ENCODE data around the gene EYA3. TPM values are rescaled to one million over a fixed set of nuclear protein-coding genes. Genes with fewer than 3 reads are reported as not detected.
"Not testable (repeated sequence)": the region's sequence is repeated elsewhere in the genome, so short reads cannot be mapped to it uniquely, and the experiment has no call there.

EYA3 gene
- total and polyA plus RNA-seq, 10 donors: 3.5 to 26.4 (median 20.1) TPM

DNA sequence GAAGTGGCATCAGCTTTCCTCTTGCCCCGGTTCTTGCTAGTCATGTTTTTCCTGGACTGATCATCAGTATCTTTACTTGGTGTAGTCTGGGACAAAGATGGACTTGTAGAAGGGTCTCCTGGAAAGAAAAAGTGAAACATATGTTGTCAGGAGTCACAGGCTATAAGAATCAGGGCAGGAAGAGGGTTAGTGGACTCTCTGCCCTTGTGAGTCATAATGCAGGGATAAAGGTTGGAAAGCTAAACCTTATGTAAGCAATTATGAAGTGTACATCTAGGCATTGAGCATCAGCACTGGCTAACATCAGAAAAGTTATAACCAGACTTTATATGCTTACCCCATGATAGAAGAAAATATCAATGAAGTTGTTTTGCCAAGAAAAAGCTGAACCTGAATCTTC is 77.4 kb downstream of the EYA3 start:
- H3K9me3 ChIP-seq: no peaks in the 10 kb centered on the region
- no peak overlapping the region for H3K4me3 ChIP-seq
- H3K27me3 ChIP-seq (replicated peaks in 1 of 7): no peaks in the 10 kb centered on the region
- H3K36me3 ChIP-seq: peaks cover 5 to 98% (median 42%) of the 10 kb centered on the region in 6 donors
- no peak overlapping the region for H3K27ac ChIP-seq
- WGBS, 5 donors: 89 to 100% (median 93%) methylated on average over 1 of the region's 1 CpG
- intact Hi-C loops (cut with DNase I; ENCODE audit: low total_unique reads): no loop called here
- no peak for TF ChIP-seq POLR2AphosphoS5 (IDR thresholded peaks at IDR 0.05)
- TF ChIP-seq, protein P1, sequence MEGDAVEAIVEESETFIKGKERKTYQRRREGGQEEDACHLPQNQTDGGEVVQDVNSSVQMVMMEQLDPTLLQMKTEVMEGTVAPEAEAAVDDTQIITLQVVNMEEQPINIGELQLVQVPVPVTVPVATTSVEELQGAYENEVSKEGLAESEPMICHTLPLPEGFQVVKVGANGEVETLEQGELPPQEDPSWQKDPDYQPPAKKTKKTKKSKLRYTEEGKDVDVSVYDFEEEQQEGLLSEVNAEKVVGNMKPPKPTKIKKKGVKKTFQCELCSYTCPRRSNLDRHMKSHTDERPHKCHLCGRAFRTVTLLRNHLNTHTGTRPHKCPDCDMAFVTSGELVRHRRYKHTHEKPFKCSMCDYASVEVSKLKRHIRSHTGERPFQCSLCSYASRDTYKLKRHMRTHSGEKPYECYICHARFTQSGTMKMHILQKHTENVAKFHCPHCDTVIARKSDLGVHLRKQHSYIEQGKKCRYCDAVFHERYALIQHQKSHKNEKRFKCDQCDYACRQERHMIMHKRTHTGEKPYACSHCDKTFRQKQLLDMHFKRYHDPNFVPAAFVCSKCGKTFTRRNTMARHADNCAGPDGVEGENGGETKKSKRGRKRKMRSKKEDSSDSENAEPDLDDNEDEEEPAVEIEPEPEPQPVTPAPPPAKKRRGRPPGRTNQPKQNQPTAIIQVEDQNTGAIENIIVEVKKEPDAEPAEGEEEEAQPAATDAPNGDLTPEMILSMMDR (IDR thresholded peaks at IDR 0.05 in 8 of 11, conservative IDR thresholded peaks at IDR 0.05 in 3 of 11): no peak
- TF ChIP-seq POLR2A (IDR thresholded peaks at IDR 0.05): no peak
- H3K4me1 ChIP-seq: no peaks in the 10 kb centered on the region
- DNase-seq: no peak

DNA sequence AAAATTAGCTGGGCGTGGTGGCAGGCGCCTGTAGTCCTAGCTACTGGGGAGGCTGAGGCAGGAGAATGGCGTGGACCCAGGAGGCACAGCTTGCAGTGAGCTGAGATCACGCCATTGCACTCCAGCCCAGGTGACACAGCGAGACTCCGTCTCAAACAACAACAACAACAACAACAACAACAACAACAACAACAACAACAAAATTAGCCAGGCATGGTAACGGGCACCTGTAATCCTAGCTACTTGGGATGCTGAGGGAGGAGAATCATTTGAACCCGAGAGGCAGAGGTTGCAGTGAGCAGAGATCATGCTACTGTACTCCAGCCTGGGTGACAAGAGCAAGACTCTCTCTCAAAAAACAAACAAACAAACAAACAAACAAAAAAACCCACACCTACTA is 85.3 kb downstream of the EYA3 start:
- H3K36me3 ChIP-seq: peaks cover 0 to 98% (median 57%) of the 10 kb centered on the region in 6 donors
- H3K9me3 ChIP-seq; H3K27me3 ChIP-seq (replicated peaks in 1 of 7); DNase-seq; intact Hi-C loops (cut with DNase I; ENCODE audit: low total_unique reads); H3K27ac ChIP-seq; H3K4me3 ChIP-seq; H3K4me1 ChIP-seq: not testable (repeated sequence)
- WGBS, 5 donors: 94 to 99% (median 96%) methylated on average over 6 to 8 of the region's 8 CpGs

DNA sequence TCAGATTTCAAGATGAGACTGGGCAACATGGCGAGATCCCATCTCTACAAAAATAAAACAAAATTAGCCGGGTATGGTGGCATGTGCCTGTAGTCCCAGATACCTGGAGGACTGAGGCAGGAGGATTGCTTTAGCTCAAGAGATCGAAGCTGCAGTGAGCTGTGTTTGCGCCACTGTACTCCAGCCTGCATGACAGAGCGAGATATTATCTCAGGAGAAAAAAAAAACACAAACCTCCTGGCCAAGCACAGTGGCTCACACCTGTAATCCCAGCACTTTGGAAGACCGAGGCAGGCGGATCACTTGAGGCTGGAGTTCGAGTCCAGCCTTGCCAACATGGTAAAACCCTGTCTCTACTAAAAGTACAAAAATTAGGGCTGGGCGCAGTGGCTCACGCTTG is 85.8 kb downstream of the EYA3 start:
- H3K4me1 ChIP-seq: no peaks in the 10 kb centered on the region
- H3K27me3 ChIP-seq (replicated peaks in 1 of 7): no peaks in the 10 kb centered on the region
- no peaks in the 10 kb centered on the region for H3K9me3 ChIP-seq
- 93 to 98% (median 98%) methylated on average over 10 of the region's 10 CpGs for WGBS, 5 donors
- H3K36me3 ChIP-seq: peaks cover 0 to 98% (median 62%) of the 10 kb centered on the region in 6 donors
- no peak overlapping the region for H3K4me3 ChIP-seq
- H3K27ac ChIP-seq: no peak overlapping the region
- intact Hi-C loops (cut with DNase I; ENCODE audit: low total_unique reads): no loop called here
- DNase-seq: no peak
- TF ChIP-seq, protein P1 (IDR thresholded peaks at IDR 0.05 in 8 of 11, conservative IDR thresholded peaks at IDR 0.05 in 3 of 11): no peak
- TF ChIP-seq POLR2AphosphoS5 (IDR thresholded peaks at IDR 0.05) (no peak), POLR2A (IDR thresholded peaks at IDR 0.05) (no peak)

DNA sequence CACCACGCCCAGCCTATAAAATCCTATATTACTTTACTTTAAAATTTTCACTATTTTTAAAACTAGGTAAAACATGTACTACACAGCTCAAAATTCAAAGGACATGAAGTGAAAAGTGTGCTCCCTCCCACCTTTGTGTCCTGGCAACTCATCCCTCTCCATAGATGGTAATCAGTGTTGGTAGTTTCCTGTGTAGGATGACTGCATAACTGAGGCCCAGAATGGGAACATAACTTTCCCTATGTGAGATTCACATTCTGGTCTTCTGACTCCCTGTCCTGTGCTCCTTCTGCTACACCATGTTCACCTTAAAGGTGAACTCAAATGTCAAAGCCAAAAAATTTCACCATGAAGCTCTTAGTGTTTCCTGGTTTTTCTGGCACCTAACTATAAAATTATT is 89.4 kb downstream of the EYA3 start:
- H3K36me3 ChIP-seq: peaks cover 0 to 100% (median 77%) of the 10 kb centered on the region in 6 donors
- intact Hi-C loops (cut with DNase I; ENCODE audit: low total_unique reads): no loop called here
- H3K9me3 ChIP-seq: no peaks in the 10 kb centered on the region
- no peak overlapping the region for H3K4me3 ChIP-seq
- no peaks in the 10 kb centered on the region for H3K27me3 ChIP-seq (replicated peaks in 1 of 7)
- TF ChIP-seq POLR2A (IDR thresholded peaks at IDR 0.05) (no peak), POLR2AphosphoS5 (IDR thresholded peaks at IDR 0.05) (no peak)
- TF ChIP-seq, protein P1 (IDR thresholded peaks at IDR 0.05 in 8 of 11, conservative IDR thresholded peaks at IDR 0.05 in 3 of 11): no peak
- DNase-seq: no peak
- no peak overlapping the region for H3K27ac ChIP-seq
- WGBS, 5 donors: 93 to 100% (median 98%) methylated on average over 1 of the region's 1 CpG
- H3K4me1 ChIP-seq: peaks cover 0 to 8% (median 1%) of the 10 kb centered on the region in 6 donors

DNA sequence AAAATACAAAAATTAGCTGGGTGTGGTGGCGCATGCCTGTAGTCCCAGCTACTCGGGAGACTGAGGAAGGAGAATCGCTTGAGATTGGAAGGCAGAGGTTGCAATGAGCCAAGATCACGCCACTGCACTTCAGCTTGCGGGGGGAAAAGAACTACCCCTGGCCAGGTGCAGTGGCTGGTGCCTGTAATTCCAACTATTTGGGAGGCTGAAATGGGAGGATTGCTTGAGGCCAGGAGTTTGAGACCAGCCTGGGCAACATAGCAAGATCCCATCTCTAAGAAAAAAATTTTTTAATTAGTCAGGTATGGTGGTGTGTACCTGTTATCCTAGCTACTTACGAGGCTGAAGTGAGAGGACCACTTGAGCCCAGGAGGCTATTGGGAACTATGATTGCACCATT is 93.9 kb downstream of the EYA3 start:
- intact Hi-C loops (cut with DNase I; ENCODE audit: low total_unique reads); H3K27me3 ChIP-seq (replicated peaks in 1 of 7); H3K4me3 ChIP-seq; H3K9me3 ChIP-seq; DNase-seq: not testable (repeated sequence)
- Histone ChIP-seq H3K27ac (peak overlapping the region in 3 of 8 donors; percentile 64 to 76 (median 73)), H3K36me3 (peaks cover 0 to 99% (median 66%) of the 10 kb centered on the region in 6 donors), H3K4me1 (peaks cover 10 to 36% (median 26%) of the 10 kb centered on the region in 6 donors)
- WGBS, 5 donors: 92 to 95% (median 95%) methylated on average over 6 of the region's 6 CpGs
